ENCODE results near the gene GDPD1.
"Not testable (repeated sequence)": the region's sequence is repeated elsewhere in the genome, so short reads cannot be mapped to it uniquely, and the experiment has no call there.

Gene GDPD1

GRCh38 chr17:59277031-59277430 is 56.7 kb downstream of the GDPD1 start:
- no peak for TF ChIP-seq CTCF (IDR thresholded peaks at IDR 0.05; ENCODE audit: insufficient read depth, missing control alignments)
- FAIRE-seq (no peak), DNase-seq (ENCODE audit: insufficient read length, low spot score) (no peak)

- FAIRE-seq: no peak
- DNase-seq (ENCODE audit: insufficient read length, low spot score): no peak
- TF ChIP-seq CTCF (IDR thresholded peaks at IDR 0.05; ENCODE audit: insufficient read depth, missing control alignments): no peak
These were observed 58.1 kb downstream of the GDPD1 start for GRCh38 chr17:59278406-59278805.

GRCh38 chr17:59284317-59284716 is 64.0 kb downstream of the GDPD1 start:
- TF ChIP-seq CTCF (IDR thresholded peaks at IDR 0.05; ENCODE audit: insufficient read depth, missing control alignments): no peak
- no peak for DNase-seq (ENCODE audit: insufficient read length, low spot score)
- FAIRE-seq: no peak

DNA sequence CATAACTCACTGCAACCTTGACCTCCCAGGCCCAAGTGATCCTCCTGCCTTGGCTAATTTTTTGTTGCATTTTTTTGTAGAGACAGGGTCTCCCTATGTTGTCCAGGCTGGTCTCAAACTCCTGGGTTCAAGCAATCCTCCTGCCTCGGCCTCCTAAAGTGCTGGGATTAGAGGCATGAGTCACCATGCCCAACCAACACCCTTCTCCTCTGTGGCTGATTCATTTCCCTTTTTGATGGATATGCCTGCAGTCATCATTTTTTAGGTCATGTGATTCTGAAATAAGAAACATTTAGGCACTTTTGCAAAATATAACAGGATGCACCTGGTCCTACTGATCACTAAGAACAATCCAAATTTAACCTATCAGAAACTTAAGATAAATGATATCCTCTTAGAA is 67.1 kb downstream of the GDPD1 start:
- DNase-seq (ENCODE audit: insufficient read length, low spot score) (no peak), FAIRE-seq (no peak)

GRCh38 chr17:59287891-59288290 is 67.6 kb downstream of the GDPD1 start:
- no peak for TF ChIP-seq CTCF (IDR thresholded peaks at IDR 0.05; ENCODE audit: insufficient read depth, missing control alignments)
- DNase-seq (ENCODE audit: insufficient read length, low spot score) (no peak), FAIRE-seq (no peak)

More for the DNA sequence above, 67.1 kb downstream of the GDPD1 start:
- TF ChIP-seq CTCF (IDR thresholded peaks at IDR 0.05; ENCODE audit: insufficient read depth, missing control alignments): no peak

GRCh38 chr17:59289981-59290301 is 69.6 kb downstream of the GDPD1 start:
- no peak for TF ChIP-seq CTCF (IDR thresholded peaks at IDR 0.05; ENCODE audit: insufficient read depth, missing control alignments)
- DNase-seq (ENCODE audit: insufficient read length, low spot score): no peak
- no peak for FAIRE-seq

GRCh38 chr17:59290302-59290998 is 70.1 kb downstream of the GDPD1 start:
- FAIRE-seq; DNase-seq (ENCODE audit: insufficient read length, low spot score): not testable (repeated sequence)

DNA sequence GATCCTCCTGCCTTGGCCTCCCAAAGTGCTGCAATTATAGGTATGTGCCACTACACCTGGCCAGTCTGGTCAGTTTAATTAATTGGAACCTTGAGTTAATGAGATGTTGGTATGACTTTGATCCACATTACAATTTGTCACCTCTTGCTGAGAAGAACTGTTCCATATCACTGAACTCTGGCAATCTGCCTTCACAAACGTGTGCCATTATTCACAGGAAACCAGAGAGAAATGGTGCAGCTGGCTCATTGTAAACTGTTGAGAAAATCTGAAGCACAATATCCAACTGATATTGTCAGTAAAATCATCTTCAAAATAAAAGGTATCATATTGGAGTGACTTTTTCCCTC is 71.8 kb downstream of the GDPD1 start:
- DNase-seq (ENCODE audit: insufficient read length, low spot score) (no peak), FAIRE-seq (no peak)
- TF ChIP-seq CTCF (IDR thresholded peaks at IDR 0.05; ENCODE audit: insufficient read depth, missing control alignments): no peak

All from D721Med (cell line).